LNCaP clone FGC (cell line): ENCODE data around the gene GRIK4.
A peak's percentile ranks its signal among the peaks of the same experiment; 100 is the strongest.

ENCODE experiments used
- DNase-seq: peaks from one replicate; pipeline ENCODE4 v3.0.0-alpha.2; 2011; ENCODE audit warnings: low read depth
- H3K4me3 ChIP-seq: 2 replicates; pipeline ENCODE4 v1.5.1; 2011; ENCODE audit warnings: mild to moderate bottlenecking, low read depth, low read length, control low read depth
- TF ChIP-seq, protein P1 (sequence below): IDR thresholded peaks from 2 replicates; pipeline ENCODE4 v1.5.1; 2012; ENCODE audit warnings: mild to moderate bottlenecking; ENCODE audit not compliant: control insufficient read depth, insufficient read depth; ENCODE audit errors: extremely low read depth

Gene GRIK4

GRCh38 chr11:120688163-120688562 is 176.6 kb downstream of the GRIK4 start:
- DNase-seq: no peak
- TF ChIP-seq, protein P1, sequence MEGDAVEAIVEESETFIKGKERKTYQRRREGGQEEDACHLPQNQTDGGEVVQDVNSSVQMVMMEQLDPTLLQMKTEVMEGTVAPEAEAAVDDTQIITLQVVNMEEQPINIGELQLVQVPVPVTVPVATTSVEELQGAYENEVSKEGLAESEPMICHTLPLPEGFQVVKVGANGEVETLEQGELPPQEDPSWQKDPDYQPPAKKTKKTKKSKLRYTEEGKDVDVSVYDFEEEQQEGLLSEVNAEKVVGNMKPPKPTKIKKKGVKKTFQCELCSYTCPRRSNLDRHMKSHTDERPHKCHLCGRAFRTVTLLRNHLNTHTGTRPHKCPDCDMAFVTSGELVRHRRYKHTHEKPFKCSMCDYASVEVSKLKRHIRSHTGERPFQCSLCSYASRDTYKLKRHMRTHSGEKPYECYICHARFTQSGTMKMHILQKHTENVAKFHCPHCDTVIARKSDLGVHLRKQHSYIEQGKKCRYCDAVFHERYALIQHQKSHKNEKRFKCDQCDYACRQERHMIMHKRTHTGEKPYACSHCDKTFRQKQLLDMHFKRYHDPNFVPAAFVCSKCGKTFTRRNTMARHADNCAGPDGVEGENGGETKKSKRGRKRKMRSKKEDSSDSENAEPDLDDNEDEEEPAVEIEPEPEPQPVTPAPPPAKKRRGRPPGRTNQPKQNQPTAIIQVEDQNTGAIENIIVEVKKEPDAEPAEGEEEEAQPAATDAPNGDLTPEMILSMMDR: no peak
- no peak overlapping the region for H3K4me3 ChIP-seq

DNA sequence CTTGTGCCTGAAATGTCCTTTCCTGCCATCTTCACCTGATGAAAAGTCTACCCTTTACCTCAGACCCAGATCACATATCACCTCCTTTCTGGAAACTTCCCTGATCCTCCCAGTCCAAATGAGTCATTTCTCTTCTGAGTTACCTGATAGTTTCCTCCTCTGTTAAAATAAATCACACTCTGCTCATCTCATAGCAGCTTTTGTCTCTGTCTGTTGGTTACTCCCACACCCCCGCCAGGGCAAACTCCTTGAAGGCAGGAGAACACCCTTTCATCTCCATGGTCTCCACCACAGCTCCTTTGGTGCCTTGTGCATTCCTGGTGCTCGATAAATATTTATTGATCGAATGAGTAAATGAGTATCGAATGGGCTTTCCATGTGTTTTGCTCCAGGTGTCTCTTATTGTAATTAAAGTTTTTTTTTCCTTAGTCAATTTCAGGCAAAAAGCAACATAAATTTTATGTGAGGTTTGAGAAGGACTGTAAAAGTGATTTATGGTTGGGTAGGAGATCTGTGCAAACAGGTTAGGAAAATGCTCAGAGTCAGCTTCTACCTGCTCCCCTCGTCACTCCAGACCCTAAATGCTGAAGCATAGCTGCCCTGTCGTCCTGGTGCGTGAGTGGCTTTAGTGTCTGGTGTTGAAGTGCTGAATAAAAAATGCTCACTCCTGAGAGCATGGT is 178.2 kb downstream of the GRIK4 start:
- no peak overlapping the region for H3K4me3 ChIP-seq
- TF ChIP-seq, protein P1: no peak
- no peak for DNase-seq

GRCh38 chr11:120690406-120690805 is 178.9 kb downstream of the GRIK4 start:
- no peak overlapping the region for H3K4me3 ChIP-seq
- TF ChIP-seq, protein P1: no peak
- no peak for DNase-seq

DNA sequence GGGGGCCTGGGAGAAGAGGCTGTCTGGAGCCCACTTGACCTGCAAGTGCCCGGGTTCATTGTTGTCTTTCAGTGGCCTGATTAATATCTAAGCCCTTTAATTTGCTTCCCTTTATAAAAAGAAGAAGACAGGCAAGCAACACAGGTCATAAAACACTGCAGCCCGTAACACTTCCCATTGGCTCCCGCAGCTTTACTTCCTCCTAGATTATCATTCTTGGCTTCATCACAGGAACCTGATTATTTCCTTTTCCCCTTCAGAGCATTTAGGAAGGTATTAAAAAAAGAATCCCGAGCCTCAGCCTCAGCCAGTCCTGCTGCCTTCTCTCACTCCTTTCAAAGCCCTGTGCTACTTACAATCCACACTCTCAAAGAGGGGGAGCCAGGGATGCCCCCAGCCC is 183.2 kb downstream of the GRIK4 start:
- H3K4me3 ChIP-seq: no peak overlapping the region
- peak; percentile 57 for DNase-seq
- TF ChIP-seq, protein P1: no peak

DNA sequence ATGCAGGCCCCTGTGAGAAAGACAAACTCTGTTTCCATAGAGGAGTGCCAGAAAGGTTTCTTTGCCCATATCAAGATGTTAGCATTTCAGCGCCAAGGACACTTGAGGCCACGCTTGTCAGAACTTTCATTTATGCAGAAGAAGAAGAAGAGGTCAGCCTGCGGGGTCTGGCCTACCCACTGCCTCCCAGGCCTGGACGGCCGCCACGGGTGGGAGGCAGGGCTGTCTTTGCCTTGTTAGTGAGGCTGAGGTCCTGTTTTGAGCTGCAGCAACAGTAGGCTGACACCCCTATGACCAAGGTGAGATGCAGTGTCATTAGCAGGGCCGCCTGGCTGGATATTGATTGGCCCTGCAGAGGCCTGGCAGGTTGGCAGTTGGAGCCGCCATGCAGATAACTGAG is 183.9 kb downstream of the GRIK4 start:
- no peak for DNase-seq
- H3K4me3 ChIP-seq: no peak overlapping the region
- TF ChIP-seq, protein P1: no peak

DNA sequence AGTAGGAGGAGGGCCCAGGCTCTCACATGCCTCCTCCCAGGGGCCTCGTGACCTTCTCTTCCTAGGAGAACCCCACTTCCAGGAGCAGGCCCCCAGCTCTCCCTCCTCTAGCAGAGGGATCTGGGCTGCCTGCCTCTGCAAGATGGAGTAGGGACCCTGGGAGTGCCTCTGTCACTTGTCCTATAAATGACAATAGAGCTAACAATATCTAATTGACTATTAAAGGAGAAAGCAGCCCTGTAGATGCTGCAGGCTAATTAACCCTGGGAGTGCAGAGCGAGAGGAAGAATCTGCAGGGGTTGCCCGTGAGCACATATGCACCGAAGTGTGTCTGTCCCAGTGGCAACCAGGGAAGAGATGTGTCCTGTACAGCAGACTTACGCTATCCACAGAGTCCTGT is 184.4 kb downstream of the GRIK4 start:
- no peak for DNase-seq
- H3K4me3 ChIP-seq: no peak overlapping the region
- TF ChIP-seq, protein P1: no peak
